HG03066 (cell line): ENCODE data around the gene APLF.
A peak's percentile ranks its signal among the peaks of the same experiment; 100 is the strongest.
"Not testable (repeated sequence)": the region's sequence is repeated elsewhere in the genome, so short reads cannot be mapped to it uniquely, and the experiment has no call there.

Source experiments
- ATAC-seq: cut with Tn5 transposase; IDR thresholded peaks from one replicate; pipeline ENCODE4 v1.9.1; 2021; ENCODE audit warnings: low read depth; ENCODE audit not compliant: unreplicated experiment

APLF gene

DNA sequence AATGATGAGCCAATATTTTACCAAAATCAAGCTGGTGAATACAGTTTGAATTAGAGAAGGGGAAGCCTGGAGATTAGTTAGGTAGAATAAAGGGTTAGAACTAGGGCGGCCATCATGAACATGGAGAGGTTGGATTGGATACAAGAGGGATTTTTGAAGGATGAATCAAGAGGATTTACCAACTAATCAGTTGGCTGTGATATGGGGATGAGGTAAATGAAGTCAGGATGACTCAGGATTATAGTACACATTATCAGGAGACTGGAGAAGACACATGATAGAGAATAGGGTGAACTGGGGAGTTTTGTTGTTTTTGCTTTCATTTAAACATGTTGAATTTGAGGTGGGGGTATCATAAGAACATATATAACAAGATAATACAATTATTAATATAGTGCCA, 102.2 kb downstream of the APLF start:
- ATAC-seq = no peak

DNA sequence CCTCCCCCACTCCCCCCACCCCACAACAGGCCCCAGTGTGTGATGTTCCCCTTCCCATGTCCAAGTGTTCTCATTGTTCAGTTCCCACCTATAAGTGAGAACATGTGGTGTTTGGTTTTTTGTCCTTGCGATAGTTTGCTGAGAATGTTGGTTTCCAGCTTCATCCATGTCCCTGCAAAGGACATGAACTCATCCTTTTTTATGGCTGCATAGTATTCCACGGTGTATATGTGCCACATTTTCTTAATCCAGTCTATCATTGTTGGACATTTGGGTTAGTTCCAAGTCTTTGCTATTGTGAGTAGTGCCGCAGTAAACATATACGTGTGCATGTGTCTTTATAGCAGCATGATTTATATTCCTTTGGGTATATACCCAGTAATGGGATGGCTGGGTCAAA, 103.0 kb downstream of the APLF start:
- ATAC-seq = not testable (repeated sequence)

DNA sequence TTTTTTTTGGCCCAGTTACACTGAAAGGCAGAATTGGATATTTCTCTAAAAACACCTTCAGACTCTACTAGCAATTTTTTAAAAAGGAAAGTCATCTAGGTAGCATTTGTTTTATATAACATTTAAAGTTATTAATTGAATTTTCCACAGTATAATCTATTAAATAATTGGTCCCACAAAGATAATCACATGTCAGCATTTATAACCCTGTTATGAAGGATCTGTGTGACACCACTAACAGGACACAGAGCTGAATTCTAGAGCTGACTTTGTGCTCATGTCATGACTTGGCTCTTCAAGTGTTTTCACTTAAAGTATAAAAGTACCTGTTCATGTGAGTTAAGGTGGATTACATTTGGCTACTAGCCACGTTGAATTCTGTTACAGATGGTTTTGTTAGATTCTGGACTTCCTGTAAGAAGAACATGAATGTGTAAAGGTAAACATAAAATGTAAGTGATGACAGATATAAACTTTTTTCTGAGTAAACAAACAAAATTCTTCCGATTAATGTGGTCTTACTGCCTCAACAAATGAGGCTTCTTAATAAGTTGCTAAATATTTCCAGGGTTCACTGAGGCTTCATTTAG, 106.9 kb downstream of the APLF start:
- ATAC-seq = no peak

DNA sequence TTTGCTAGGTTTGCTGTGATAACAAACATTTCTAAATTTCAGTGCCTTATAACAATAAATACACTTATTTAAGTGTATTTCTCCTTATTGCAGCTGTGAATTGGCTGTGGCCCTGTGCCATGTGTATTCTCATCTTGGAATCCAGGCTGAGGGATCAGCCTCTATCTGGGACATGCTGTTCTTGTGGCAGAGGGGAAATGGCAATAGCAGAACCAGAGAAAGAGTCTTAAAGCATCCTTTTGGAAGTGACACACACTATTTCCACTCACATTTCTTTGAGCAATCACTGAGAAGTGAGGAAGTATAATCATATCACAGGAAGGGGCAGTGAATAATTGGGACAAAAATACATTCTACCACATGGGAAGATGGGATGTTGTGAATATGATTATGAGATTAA, 109.8 kb downstream of the APLF start:
- no peak for ATAC-seq

GRCh38 chr2:68579689-68580088, 112.3 kb downstream of the APLF start:
- no peak for ATAC-seq

DNA sequence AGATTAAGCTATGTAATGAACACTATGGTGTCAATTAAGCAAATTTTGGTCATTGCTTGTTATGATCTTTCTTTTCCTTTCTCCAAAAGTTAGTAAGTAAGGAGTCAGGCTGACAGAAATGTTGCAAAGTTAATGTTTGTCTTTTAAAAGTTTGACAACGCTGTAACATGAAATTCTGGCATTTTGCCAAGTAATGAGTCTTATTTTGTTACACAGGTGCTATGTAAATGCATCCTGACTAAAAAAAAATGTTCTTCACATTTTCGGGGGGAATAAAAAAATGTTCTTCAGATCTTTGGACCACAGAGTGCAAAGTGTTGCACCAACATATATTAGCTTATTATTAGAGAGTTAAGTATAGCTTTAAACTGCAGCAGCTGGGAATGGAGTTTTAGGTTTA, 121.2 kb downstream of the APLF start:
- no peak for ATAC-seq

DNA sequence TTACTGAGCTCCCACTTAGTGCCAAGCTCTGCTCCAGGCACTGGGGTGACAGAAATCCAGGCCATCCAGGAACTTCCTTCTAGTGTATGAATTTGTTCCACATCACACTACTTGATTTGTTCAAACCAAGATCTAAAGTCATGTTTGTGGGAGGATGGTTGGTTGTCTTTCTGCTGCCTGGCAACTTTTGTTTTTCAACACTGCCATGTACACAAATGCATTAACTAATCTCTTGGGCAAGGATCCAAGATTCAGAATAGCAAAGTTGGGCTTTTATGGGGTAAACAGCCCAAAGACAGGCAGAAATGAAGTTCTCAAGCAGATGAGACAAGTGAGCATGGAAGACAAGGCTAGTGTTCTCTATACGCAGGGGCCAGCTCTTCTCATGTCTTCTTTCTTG, 122.6 kb downstream of the APLF start:
- no peak for ATAC-seq

DNA sequence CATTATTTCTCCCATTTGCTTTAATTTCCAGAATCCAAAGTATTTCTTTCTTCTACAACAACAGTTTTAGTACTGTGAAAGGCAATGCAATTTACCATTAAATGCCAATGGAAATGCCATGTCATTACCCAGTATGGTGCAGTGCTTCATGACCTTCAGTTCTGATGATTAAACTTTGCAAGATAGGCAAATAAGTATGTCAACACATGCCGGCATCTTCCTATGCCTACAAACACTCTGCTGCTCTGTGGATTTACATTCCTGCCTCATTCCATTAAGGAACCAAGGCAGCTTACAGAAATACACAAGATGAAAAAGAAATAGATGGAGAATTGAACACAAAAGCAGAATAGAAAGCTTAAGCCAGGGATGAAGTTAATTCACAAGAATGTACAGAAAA, 123.3 kb downstream of the APLF start:
- ATAC-seq = no peak

DNA sequence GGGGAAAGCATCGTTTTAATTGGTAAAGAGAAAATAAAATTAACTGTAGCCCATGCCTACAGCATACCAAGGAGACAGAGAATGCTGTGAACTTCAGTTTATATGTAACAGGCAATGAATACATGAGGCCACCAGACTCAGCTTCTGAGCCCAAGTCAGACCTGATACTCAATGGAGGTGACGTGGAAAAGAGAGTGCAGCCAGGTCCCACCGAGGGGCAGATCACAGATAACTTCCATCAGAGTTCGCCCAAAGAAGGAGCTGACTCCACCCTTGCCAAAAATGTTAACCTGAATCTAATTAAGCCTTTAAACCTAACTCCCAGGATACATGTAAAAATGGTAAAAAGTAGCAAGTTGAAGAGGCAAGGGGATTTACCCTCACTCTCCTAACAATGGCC, 123.8 kb downstream of the APLF start:
- ATAC-seq = no peak

DNA sequence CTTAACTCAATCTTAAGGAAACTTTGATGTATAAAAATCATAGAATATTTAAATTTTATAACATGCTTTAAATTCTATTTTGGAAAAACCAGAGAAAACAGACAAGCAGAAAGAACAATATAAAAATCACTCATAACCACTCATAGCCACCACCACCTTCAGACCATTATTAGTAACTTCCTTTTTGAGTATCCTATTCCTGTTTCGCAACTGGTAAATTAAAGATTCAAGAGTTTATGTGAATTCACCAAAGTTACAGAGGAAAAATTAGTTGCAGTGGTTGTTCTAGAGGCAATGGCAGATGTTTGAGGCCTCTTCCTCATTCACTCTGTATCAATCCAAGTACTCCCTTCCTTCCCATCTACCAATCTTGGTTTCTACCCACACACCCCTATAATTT, 126.7 kb downstream of the APLF start:
- no peak for ATAC-seq

DNA sequence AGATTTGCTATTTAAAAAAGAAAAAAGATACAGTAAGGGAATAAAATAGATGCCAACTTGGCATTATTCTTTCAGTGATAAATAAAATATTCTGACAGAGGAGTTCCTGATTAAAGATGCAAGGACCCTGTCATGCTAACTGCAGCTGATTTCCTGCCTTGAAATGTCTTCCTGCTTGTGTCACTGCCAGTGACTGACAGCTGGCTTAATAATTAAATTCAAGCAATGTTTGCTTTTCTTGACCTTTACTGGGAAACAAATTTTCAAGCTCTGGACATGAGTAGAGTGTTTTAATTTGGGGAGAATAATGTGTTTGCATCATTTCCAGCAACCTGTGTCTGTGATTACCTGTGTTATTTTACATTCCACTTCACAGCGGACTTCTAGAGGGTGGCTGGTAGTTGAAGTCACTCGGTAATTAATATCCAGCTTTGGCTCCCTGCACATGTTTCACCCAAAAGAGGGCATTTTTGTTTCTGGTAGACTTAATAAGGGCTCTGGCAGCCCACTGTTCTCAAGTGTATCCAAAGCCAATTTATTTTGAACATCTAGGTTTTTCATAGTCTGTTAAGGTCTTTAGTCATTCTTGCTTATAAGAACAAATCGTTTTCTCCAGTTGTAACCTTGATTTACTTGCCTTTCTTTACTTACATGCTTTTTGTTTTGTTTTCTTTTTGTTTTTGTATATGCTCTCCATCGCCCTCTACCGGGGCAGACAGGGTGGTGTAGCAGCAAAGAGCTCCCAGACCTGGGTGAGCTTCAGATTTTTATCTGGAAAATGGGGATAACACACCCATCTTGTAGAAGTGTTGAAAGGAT, 127.5 kb downstream of the APLF start:
- ATAC-seq = peak; percentile 72

DNA sequence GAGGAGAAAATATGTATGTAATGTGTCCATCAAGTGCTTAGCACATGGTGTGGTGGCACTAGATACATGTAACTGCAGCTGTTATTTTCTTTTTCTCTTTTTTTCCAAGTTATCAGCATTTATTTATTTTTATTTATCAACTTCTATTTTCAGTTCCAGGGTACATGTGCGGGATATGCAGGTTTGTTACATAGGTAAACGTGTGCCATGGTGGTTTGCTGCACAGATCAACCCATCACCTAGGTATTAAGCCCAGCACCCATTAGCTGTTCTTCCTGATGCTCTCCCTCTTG, 128.1 kb downstream of the APLF start:
- not testable (repeated sequence) for ATAC-seq

DNA sequence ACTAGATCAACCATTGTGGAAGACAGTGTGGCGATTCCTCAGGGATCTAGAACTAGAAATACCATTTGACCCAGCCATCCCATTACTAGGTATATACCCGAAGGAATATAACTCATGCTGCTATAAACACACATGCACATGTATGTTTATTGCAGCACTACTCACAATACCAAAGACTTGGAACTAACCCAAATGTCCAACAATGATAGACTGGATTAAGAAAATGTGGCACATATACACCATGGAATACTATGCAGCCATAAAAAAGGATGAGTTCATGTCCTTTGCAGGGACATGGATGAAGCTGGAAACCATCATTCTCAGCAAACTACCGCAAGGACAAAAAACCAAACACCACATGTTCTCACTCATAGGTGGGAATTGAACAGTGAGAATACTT, 133.1 kb downstream of the APLF start:
- ATAC-seq = not testable (repeated sequence)

DNA sequence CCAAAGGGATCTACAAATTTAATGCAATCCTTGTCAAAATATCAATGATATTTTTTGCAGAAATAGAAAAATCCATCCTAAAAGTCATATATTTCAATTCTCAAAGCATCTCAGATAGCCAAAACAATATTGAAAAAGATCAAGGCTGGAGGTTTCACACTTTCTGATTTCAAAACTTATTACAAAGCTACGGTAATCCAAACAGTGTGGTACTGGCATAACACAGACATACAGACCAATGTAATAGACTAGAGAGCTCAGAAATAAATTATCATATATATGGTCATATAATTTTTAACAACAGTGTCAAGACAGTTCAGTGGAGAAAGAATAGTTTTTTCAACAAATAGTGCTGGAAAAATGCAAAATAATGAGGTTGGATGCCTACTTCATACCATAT, 135.7 kb downstream of the APLF start:
- ATAC-seq = no peak

GRCh38 chr2:68604077-68604476, 136.7 kb downstream of the APLF start:
- ATAC-seq = no peak

DNA sequence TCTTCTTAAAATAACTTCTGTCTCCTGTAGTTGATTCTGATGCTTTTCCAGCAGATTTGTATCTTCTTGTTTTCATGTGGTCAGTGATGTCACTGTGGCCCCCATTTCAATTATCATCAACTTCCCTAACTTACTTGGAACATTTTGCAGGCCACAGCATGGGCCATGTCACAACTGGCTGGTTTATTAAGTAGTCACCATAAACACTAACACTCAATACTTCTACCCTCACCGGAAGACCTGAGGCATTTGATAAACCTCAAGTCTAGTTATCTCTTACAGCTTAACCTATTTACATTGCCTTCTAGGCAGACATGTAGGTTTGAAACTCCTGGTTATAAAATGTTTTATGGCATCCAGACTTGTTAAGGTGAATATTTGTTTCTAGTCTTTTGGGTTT, 138.6 kb downstream of the APLF start:
- ATAC-seq = no peak

- ATAC-seq = no peak
Observed at GRCh38 chr2:68606759-68607158, 139.4 kb downstream of the APLF start.

- ATAC-seq = no peak
Observed at GRCh38 chr2:68607837-68608236, 140.5 kb downstream of the APLF start.

DNA sequence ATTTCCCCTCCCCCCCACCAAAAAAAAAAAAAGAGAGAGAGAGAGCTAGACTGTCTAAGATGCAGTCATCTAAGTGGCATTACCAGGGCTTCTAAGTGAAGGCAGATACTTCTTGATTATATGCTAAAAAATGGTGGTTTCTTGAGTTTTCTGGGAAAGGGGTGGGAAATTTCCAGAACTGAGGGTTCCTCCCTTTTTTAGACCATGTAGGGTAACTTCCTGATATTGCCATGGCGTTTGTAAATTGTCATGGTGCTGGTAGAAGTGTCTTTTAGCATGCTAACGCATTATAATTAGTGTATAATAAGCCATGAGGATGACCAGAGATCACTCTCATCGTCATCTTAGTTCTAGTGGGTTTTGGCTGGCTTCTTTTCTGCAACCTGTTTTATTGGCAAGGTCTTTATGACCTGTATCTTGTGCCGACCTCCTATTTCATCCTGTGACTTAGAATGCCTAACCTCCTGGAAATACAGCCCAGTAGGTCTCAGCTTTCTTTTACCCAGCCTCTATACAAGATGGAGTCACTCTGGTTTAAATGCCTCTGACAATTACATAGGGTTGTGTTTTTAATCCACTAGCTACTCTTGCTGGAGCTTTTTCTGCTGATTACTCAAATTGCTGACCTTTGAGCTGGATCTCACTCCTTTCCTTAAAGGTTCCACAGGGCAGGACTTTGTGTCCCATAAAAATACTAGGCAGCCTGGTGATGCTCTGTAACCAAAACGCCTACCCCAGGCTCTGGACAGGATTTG, 145.6 kb downstream of the APLF start:
- ATAC-seq = no peak

DNA sequence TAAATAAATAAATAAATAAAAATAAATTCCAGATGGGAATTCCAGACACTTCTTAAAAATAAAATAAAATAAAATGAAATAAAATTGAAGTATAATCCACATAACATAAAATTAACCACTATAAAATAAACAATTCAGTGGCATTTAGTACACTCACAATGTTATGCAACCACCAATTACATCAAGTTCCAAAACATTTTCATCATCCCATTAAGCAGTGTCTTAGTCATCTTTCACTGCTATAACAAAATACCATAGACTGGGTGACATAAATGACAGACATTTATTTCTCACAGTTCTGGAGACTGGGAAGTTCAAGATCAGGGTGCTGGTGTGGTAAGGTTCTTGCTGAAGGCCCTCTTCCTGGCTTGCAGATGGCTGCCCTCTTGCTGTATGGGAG, 153.4 kb downstream of the APLF start:
- no peak for ATAC-seq

DNA sequence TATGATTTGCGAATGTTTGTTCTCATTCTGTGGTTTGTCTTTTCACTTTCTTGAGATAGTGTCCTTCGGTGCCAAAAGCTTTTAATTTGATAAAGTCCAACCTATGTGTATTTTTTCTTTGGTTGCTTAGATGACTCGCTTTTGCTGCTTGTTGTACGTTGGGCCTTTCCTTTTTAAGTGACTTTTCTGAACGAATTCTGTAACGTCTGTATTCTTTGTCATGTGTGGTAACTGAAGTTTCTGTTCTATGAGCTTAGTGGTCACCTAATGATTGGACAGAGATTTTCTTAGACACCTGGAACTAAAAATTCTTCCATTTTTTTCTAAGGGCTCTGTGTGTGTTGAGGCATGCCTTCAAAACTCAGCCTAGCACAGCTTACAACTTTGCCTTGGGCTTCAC, 156.4 kb downstream of the APLF start:
- ATAC-seq = no peak

GRCh38 chr2:68627615-68628014, 160.2 kb downstream of the APLF start:
- no peak for ATAC-seq
